Sigmoid colon (tissue), 7 donors: ENCODE results near the gene SLC24A4. TPM values are rescaled to one million over a fixed set of nuclear protein-coding genes. Genes with fewer than 3 reads are reported as not detected.

ENCODE experiments used
- DNase-seq: peaks from one replicate; pipeline ENCODE4 v3.0.0-alpha.2; 2019
- H3K27ac ChIP-seq, 4 donors: fragments of 200-600 bp; sonication (generic); one replicate each; pipeline ENCODE4 v1.5.1; 2016 to 2019; ENCODE audit warnings: mild to moderate bottlenecking in 1 of 4
- H3K27me3 ChIP-seq, 3 donors: fragments of 200-600 bp; sonication (generic); one replicate each; pipeline ENCODE4 v1.5.1; 2019; ENCODE audit warnings: mild to moderate bottlenecking in 1 of 3
- H3K36me3 ChIP-seq, 4 donors: fragments of 200-600 bp; sonication (generic); one replicate each; pipeline ENCODE4 v1.5.1; 2016 to 2019
- H3K4me1 ChIP-seq, 4 donors: fragments of 200-600 bp; sonication (generic); one replicate each; pipeline ENCODE4 v1.5.1; 2017 to 2019
- H3K4me3 ChIP-seq, 4 donors: fragments of 200-600 bp; sonication (generic); one replicate each; pipeline ENCODE4 v1.5.1; 2017 to 2019; ENCODE audit warnings: mild to moderate bottlenecking in 2 of 4, moderate library complexity in 1 of 4
- H3K9me3 ChIP-seq, 4 donors: fragments of 200-600 bp in 3 of 4; sonication (generic) in 3 of 4; one replicate each; pipeline versions ENCODE4 v1.5.1 to v1.6.1; 2013 to 2019
- EP300 ChIP-seq, 4 donors: sonication (generic); formaldehyde crosslinking; IDR thresholded peaks; one replicate each; pipeline ENCODE4 v1.6.1; 2017; ENCODE audit warnings: antibody characterized with exemption in 4 of 4
- POLR2A ChIP-seq, 2 donors: fragments of 450-650 bp; IDR thresholded peaks; one replicate each; pipeline ENCODE4 v1.6.1; 2016; ENCODE audit warnings: antibody characterized with exemption in 2 of 2, mild to moderate bottlenecking in 2 of 2, moderate library complexity in 2 of 2
- POLR2AphosphoS5 ChIP-seq, 4 donors: sonication (generic); formaldehyde crosslinking; IDR thresholded peaks; one replicate each; pipeline ENCODE4 v1.6.1; 2017; ENCODE audit warnings: antibody characterized with exemption in 4 of 4
- WGBS, 2 donors: extraction: QIAGEN DNeasy Blood & Tissue Kit; methylation state at CpG; one replicate each; pipeline ENCODE4 v1.1.7; 2013; 5-methylcytosine and 5-hydroxymethylcytosine counted together
- intact Hi-C: fragments of 100-400 bp; cut with DNase I; formaldehyde crosslinking; loops from one replicate; pipeline ENCODE4 v1.15.1; 2023
- polyA plus RNA-seq, 3 donors: library from polyadenylated mRNA; stranded (reverse); fragments of 200-250 nt; gene quantifications; one replicate each; pipeline ENCODE4 v1.2.3, GENCODE V29; 2013
- total RNA-seq, 4 donors: library from RNA; depleted of rRNA; stranded (reverse); fragments of >200 nt; gene quantifications; one replicate each; pipeline ENCODE4 v1.1.0, GENCODE V29; 2016
- TF ChIP-seq, protein P1 (sequence below), 4 experiments: fragments of 450-650 bp in 3 of 4; fragments of 200-600 bp in 1 of 4; IDR thresholded peaks; one replicate each; pipeline ENCODE4 v1.5.1; 2016 to 2019; ENCODE audit warnings: antibody characterized with exemption in 4 of 4, mild to moderate bottlenecking in 3 of 4, moderate library complexity in 2 of 4
- donor health status: healthy with polysubstance abuse.
- donor health status: Bipolar disorder and iron deficiency.
- donor health status: healthy.

The SLC24A4 gene
- total and polyA plus RNA-seq, 7 donors: under 0.01 to 1.4 (median 0.77) TPM; not detected in 1

- TF ChIP-seq POLR2A (IDR thresholded peaks at IDR 0.05) (no peak), EP300 (IDR thresholded peaks at IDR 0.05) (no peak), POLR2AphosphoS5 (IDR thresholded peaks at IDR 0.05) (no peak)
- TF ChIP-seq, protein P1, sequence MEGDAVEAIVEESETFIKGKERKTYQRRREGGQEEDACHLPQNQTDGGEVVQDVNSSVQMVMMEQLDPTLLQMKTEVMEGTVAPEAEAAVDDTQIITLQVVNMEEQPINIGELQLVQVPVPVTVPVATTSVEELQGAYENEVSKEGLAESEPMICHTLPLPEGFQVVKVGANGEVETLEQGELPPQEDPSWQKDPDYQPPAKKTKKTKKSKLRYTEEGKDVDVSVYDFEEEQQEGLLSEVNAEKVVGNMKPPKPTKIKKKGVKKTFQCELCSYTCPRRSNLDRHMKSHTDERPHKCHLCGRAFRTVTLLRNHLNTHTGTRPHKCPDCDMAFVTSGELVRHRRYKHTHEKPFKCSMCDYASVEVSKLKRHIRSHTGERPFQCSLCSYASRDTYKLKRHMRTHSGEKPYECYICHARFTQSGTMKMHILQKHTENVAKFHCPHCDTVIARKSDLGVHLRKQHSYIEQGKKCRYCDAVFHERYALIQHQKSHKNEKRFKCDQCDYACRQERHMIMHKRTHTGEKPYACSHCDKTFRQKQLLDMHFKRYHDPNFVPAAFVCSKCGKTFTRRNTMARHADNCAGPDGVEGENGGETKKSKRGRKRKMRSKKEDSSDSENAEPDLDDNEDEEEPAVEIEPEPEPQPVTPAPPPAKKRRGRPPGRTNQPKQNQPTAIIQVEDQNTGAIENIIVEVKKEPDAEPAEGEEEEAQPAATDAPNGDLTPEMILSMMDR (IDR thresholded peaks at IDR 0.05): no peak
- no peak overlapping the region for H3K4me3 ChIP-seq
- intact Hi-C loops: no loop called here
- H3K36me3 ChIP-seq: no peaks in the 10 kb centered on the region
- peaks cover 0 to 65% (median 47%) of the 10 kb centered on the region in 4 donors for H3K4me1 ChIP-seq
- WGBS, 2 donors: 55 to 71% methylated on average over 6 of the region's 6 CpGs
- H3K9me3 ChIP-seq: no peaks in the 10 kb centered on the region
- H3K27me3 ChIP-seq: no peaks in the 10 kb centered on the region
- DNase-seq: peak; percentile 21
- H3K27ac ChIP-seq: peak overlapping the region in 3 of 4 donors; percentile 79 to 95 (median 91)
Observed at GRCh38 chr14:92538412-92538985, 215.5 kb downstream of the SLC24A4 start.

GRCh38 chr14:92539419-92539818 is 216.5 kb downstream of the SLC24A4 start:
- DNase-seq: no peak
- intact Hi-C loops: no loop called here
- WGBS, 2 donors: 87 to 94% methylated on average over 3 of the region's 3 CpGs
- H3K27me3 ChIP-seq: no peaks in the 10 kb centered on the region
- H3K4me3 ChIP-seq: no peak overlapping the region
- no peak for TF ChIP-seq POLR2A (IDR thresholded peaks at IDR 0.05)
- peak overlapping the region; percentile 79 to 95 (median 86) for H3K27ac ChIP-seq
- no peaks in the 10 kb centered on the region for H3K36me3 ChIP-seq
- peaks cover 0 to 66% (median 49%) of the 10 kb centered on the region in 4 donors for H3K4me1 ChIP-seq
- H3K9me3 ChIP-seq: no peaks in the 10 kb centered on the region

DNA sequence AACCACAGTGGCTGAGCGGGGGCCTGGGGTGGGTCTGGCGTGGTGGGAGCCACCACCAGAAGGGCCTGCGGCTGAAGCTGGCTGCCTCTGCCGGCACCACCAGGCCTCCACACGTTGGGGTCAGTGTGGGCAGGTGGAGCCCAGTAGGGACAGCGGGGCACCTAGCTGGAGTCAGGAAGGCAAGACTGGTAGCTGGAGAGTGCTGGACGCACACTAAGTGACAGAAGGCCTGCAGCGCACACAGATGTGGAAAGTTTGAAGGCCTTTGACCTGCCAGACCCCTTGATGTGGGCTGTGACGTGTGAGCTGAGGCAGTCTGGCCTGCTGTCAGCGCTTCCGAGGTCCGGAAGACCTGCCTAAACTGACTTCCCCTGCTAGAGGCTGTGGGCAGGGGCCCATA is 216.9 kb downstream of the SLC24A4 start:
- Histone ChIP-seq H3K4me3 (no peak overlapping the region), H3K27ac (peak overlapping the region; percentile 79 to 95 (median 86)), H3K4me1 (peaks cover 0 to 62% (median 47%) of the 10 kb centered on the region in 4 donors), H3K27me3 (no peaks in the 10 kb centered on the region), H3K9me3 (no peaks in the 10 kb centered on the region), H3K36me3 (no peaks in the 10 kb centered on the region)
- 56 to 83% methylated on average over 12 of the region's 12 CpGs for WGBS, 2 donors
- DNase-seq: no peak
- TF ChIP-seq, protein P1 (IDR thresholded peaks at IDR 0.05): no peak
- TF ChIP-seq EP300 (IDR thresholded peaks at IDR 0.05) (no peak), POLR2A (IDR thresholded peaks at IDR 0.05) (no peak), POLR2AphosphoS5 (IDR thresholded peaks at IDR 0.05) (no peak)
- intact Hi-C loops: no loop called here

DNA sequence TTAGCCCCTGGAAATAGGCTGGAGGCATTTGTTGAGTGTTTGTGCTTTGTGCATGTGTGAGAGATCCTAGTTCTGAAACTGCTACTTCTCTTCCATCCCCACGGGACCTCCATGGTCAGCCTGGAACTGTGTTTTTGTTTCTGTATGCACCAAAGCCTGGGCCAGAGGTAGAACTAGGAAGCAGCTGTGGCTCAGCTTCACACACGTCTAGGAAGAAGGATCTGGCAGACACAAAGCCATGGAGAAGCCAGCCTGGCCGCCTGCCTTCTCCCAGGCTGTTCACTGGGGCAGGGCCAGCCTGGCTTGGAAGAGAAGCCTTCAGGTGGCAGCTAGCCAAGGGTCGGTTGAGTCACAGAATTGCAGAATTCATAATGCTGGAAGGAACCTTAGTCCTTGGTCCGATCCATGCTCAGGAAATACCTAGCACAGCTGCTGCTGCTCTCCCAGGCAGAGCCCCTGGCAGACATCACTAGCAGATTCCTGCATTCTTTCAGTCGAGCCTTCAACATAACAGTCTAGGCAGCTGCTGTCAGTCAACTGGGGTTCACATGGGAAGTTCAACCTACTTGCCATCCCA is 217.6 kb downstream of the SLC24A4 start:
- WGBS, 2 donors: 7 to 19% methylated on average over 6 of the region's 6 CpGs
- H3K27me3 ChIP-seq: no peaks in the 10 kb centered on the region
- no peaks in the 10 kb centered on the region for H3K9me3 ChIP-seq
- no peak overlapping the region for H3K4me3 ChIP-seq
- H3K36me3 ChIP-seq: no peaks in the 10 kb centered on the region
- peak; percentile 61 to 79 (median 74) for TF ChIP-seq POLR2AphosphoS5 (IDR thresholded peaks at IDR 0.05)
- TF ChIP-seq, protein P1 (IDR thresholded peaks at IDR 0.05): no peak
- intact Hi-C loops: no loop called here
- H3K4me1 ChIP-seq: peaks cover 0 to 55% (median 43%) of the 10 kb centered on the region in 4 donors
- peak overlapping the region; percentile 79 to 95 (median 86) for H3K27ac ChIP-seq
- peak; percentile 98 for DNase-seq

GRCh38 chr14:92542766-92543554 is 220.0 kb downstream of the SLC24A4 start:
- Histone ChIP-seq H3K27me3 (no peaks in the 10 kb centered on the region), H3K27ac (peak overlapping the region in 3 of 4 donors; percentile 47 to 95 (median 91)), H3K4me1 (peaks cover 0 to 47% (median 33%) of the 10 kb centered on the region in 4 donors), H3K36me3 (no peaks in the 10 kb centered on the region), H3K9me3 (no peaks in the 10 kb centered on the region), H3K4me3 (no peak overlapping the region)
- intact Hi-C loops: no loop called here
- TF ChIP-seq, protein P1 (IDR thresholded peaks at IDR 0.05): no peak
- TF ChIP-seq EP300 (IDR thresholded peaks at IDR 0.05) (no peak), POLR2A (IDR thresholded peaks at IDR 0.05) (no peak), POLR2AphosphoS5 (IDR thresholded peaks at IDR 0.05) (no peak)
- WGBS, 2 donors: 63 to 79% methylated on average over 8 of the region's 8 CpGs
- no peak for DNase-seq
